GM23248 (cell line): ENCODE data around the gene DNAJC21.

ENCODE experiments used
- EZH2 ChIP-seq: fragments of 200-600 bp; sonication (generic); IDR thresholded peaks from 2 replicates; pipeline ENCODE4 v1.6.1; 2018; ENCODE audit warnings: antibody characterized with exemption, mild to moderate bottlenecking; ENCODE audit not compliant: insufficient read depth, poor library complexity, severe bottlenecking
- EZH2phosphoT487 ChIP-seq: fragments of 200-600 bp; sonication (generic); IDR thresholded peaks from 2 replicates; pipeline ENCODE4 v1.6.1; 2018; ENCODE audit warnings: antibody characterized with exemption, moderate library complexity, mild to moderate bottlenecking, low read depth; ENCODE audit not compliant: insufficient read depth

DNA sequence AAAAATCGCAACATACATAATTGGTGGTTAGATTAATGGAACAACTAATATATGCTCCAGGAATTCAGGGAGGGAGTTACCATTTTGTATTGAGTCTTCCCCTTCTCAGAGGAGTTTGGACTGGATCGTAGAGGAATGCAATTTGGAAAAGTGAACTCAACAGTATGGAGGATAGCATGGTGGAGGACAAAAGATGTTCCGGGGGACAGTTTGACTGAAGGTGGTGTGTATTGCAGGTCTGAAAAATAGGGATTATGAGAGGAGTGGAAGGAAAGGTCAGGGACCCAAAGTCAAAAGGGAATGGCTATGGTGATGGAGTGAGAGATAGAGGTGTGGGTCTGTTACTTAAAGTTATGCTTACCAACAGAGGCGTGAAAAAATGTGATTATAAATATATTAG lies 1.5 kb downstream of the DNAJC21 start:
- TF ChIP-seq EZH2 = no peak
- TF ChIP-seq EZH2phosphoT487 = no peak
